ENCODE results near the gene CACNB1. TPM values are rescaled to one million over a fixed set of nuclear protein-coding genes. Genes with fewer than 3 reads are reported as not detected.

CACNB1 gene
- total and polyA plus RNA-seq, 2 of the 13 experiments (the other 11 are each of a cell fraction or from before 2014, with no cell fraction given), result 0.75 to 1.5 TPM

GRCh38 chr17:39153599-39154051, 43.8 kb downstream of the CACNB1 start (continued):
- TF ChIP-seq PLSCR1 (CRISPR knock-in tag; IDR thresholded peaks at IDR 0.05; ENCODE audit: borderline replicate concordance), result no peak
- TF ChIP-seq ZNF768 (CRISPR knock-in tag; IDR thresholded peaks at IDR 0.05), result no peak; the same call in 1 of the 2 replicates
- TF ChIP-seq BCL3 (CRISPR knock-in tag; IDR thresholded peaks at IDR 0.05), result no peak
- TF ChIP-seq CENPBD1 (CRISPR knock-in tag; IDR thresholded peaks at IDR 0.05; ENCODE audit: borderline replicate concordance, low read depth), result no peak
- TF ChIP-seq MTF2 (CRISPR knock-in tag; IDR thresholded peaks at IDR 0.05; ENCODE audit: borderline replicate concordance), result no peak
- no peak for TF ChIP-seq KAT2B (IDR thresholded peaks at IDR 0.05; ENCODE audit: borderline replicate concordance, low read depth, low read length)
- peak; percentile 77; the same call in 1 of the 2 replicates for TF ChIP-seq NFKBIZ (CRISPR knock-in tag; IDR thresholded peaks at IDR 0.05)
- no peak; the same call in none of the 2 replicates for TF ChIP-seq ARNT2 (CRISPR knock-in tag; IDR thresholded peaks at IDR 0.05; ENCODE audit: low read depth)
- TF ChIP-seq MXI1 (IDR thresholded peaks at IDR 0.05; ENCODE audit: borderline replicate concordance, low read depth, low read length), result peak; percentile 47; the same call in 1 of the 3 replicates
- TF ChIP-seq PAX8 (CRISPR knock-in tag; IDR thresholded peaks at IDR 0.05; ENCODE audit: borderline replicate concordance), result 0 out of 2 replicates have a peak, but pooled peaks have one; percentile 53
- TF ChIP-seq ZSCAN22 (CRISPR knock-in tag; IDR thresholded peaks at IDR 0.05), result no peak
- no peak; the same call in none of the 2 replicates for TF ChIP-seq ZKSCAN1 (IDR thresholded peaks at IDR 0.05; ENCODE audit: low read length)
- peak; percentile 28 for TF ChIP-seq SMC3 (IDR thresholded peaks at IDR 0.05; ENCODE audit: low read length)
- TF ChIP-seq MXD1 (CRISPR knock-in tag; IDR thresholded peaks at IDR 0.05), result no peak
- TF ChIP-seq ZNF468 (CRISPR knock-in tag; IDR thresholded peaks at IDR 0.05), result no peak
- peak; percentile 15; the same call in 1 of the 2 replicates for TF ChIP-seq RARA (CRISPR knock-in tag; IDR thresholded peaks at IDR 0.05)
- TF ChIP-seq ZNF484 (CRISPR knock-in tag; IDR thresholded peaks at IDR 0.05; ENCODE audit: borderline replicate concordance, low read depth), result no peak
- TF ChIP-seq ZNF350 (CRISPR knock-in tag; IDR thresholded peaks at IDR 0.05; ENCODE audit: borderline replicate concordance, low read depth), result no peak; the same call in 1 of the 2 replicates
- no peak for TF ChIP-seq FIP1L1 (IDR thresholded peaks at IDR 0.05; ENCODE audit: borderline replicate concordance, insufficient read depth, low read depth, low read length)
- TF ChIP-seq SETDB1 (CRISPR knock-in tag; IDR thresholded peaks at IDR 0.05; ENCODE audit: borderline replicate concordance), result no peak
- TF ChIP-seq ZNF691 (CRISPR knock-in tag; IDR thresholded peaks at IDR 0.05; ENCODE audit: borderline replicate concordance, low read depth), result no peak
- TF ChIP-seq GMEB2 (CRISPR knock-in tag; IDR thresholded peaks at IDR 0.05; ENCODE audit: low read depth), result no peak
- TF ChIP-seq ZFP91 (CRISPR knock-in tag; IDR thresholded peaks at IDR 0.05; ENCODE audit: borderline replicate concordance), result no peak; the same call in 1 of the 2 replicates
